Measurements from ENCODE around the gene MET. TPM values are rescaled to one million over a fixed set of nuclear protein-coding genes. Genes with fewer than 3 reads are reported as not detected.

MET gene
- total and polyA plus RNA-seq, 2 of the 8 experiments (the other 6 are each of a cell fraction or from before 2014, with no cell fraction given) = 3.5 to 12.9 TPM

DNA sequence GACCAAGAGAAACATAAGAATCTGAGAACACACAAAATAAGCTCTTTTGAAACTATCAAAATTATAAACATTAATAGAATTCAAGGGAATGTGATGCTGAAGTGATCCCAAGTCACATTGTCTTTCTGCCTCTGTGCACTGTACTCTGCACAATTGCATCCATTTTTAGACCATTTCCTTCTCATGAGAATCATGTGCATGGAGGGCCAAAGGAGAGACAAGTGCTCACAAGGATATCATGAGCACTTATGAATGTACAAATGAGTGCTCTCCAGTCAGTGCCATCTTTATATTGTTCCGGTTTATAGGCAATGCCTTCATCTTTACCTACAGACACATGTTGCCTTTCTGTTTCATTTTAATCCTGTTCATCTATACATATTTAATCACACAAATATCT, 36.9 kb downstream of the MET start:
- Histone ChIP-seq H4K91ac (replicated peaks; ENCODE audit: insufficient read length, low read length) (no peak overlapping the region), H4K20me1 (replicated peaks in 1 of 2; ENCODE audit: control insufficient read depth in 1 of 2, insufficient read depth in 2 of 2, low read length in 2 of 2) (no peaks in the 10 kb centered on the region), H3K79me2 (ENCODE audit: control insufficient read depth in 1 of 2, insufficient read depth in 2 of 2, low read length in 2 of 2) (no peaks in the 10 kb centered on the region), H3K9me3 (ENCODE audit: insufficient read depth in 2 of 2, low read depth in 1 of 2, low read length in 1 of 2) (no peaks in the 10 kb centered on the region), H2BK15ac (ENCODE audit: low read length) (no peak overlapping the region), H3K36me3 (ENCODE audit: control insufficient read depth in 2 of 4, insufficient read depth in 4 of 4, low read length in 3 of 4) (no peaks in the 10 kb centered on the region), H2BK120ac (replicated peaks; ENCODE audit: low read depth, low read length) (no peak overlapping the region), H4K8ac (ENCODE audit: extremely low read depth, insufficient read depth, low read length) (no peak overlapping the region), H3K4me1 (replicated peaks in 1 of 4; ENCODE audit: control insufficient read depth in 3 of 4, insufficient read depth in 4 of 4, low read length in 3 of 4) (peaks cover 0 to 14% (median 2%) of the 10 kb centered on the region in 4 experiments; a peak in 3 of 7 replicates), H2BK12ac (ENCODE audit: low read depth, low read length) (no peak overlapping the region), H3K14ac (ENCODE audit: insufficient read length) (no peak overlapping the region), H3K4me3 (ENCODE audit: extremely low read depth in 1 of 4, insufficient read depth in 2 of 4, low read depth in 3 of 4, low read length in 4 of 4) (no peak overlapping the region), H3K27me3 (replicated peaks in 1 of 4; ENCODE audit: control insufficient read depth in 3 of 4, extremely low read depth in 1 of 4, insufficient read depth in 3 of 4, low read length in 3 of 4) (no peaks in the 10 kb centered on the region), H2AK5ac (ENCODE audit: low read depth, low read length) (no peak overlapping the region), H3K23me2 (ENCODE audit: low read depth, low read length) (no peaks in the 10 kb centered on the region), H3K27ac (ENCODE audit: low read depth, low read length) (no peak overlapping the region), H4K5ac (ENCODE audit: insufficient read length, low read depth, low read length) (no peak overlapping the region), H3K4ac (replicated peaks; ENCODE audit: insufficient read length, low read depth, low read length) (no peak overlapping the region), H3K4me2 (ENCODE audit: insufficient read depth in 1 of 2, low read depth in 2 of 2, low read length in 2 of 2) (no peak overlapping the region), H3K79me1 (ENCODE audit: low read depth, low read length) (no peaks in the 10 kb centered on the region; the same call in 1 of the 2 replicates), H3K9ac (replicated peaks in 1 of 4; ENCODE audit: extremely low read depth in 1 of 4, low read depth in 3 of 4, low read length in 3 of 4) (no peak overlapping the region), H2BK5ac (ENCODE audit: low read depth, low read length) (no peak overlapping the region), H3K18ac (ENCODE audit: extremely low read depth, low read length) (no peak overlapping the region), H2BK20ac (ENCODE audit: low read length) (no peak overlapping the region), H3K56ac (replicated peaks; ENCODE audit: insufficient read length, low read depth, low read length) (no peak overlapping the region), H2AFZ (ENCODE audit: low read length) (no peak overlapping the region), H3K23ac (ENCODE audit: insufficient read length) (no peak overlapping the region)
- no peak for FAIRE-seq
- CTCF ChIA-PET (ENCODE audit: partially characterized antibody) = interaction anchor here (1.3 kb wide), 1 partner anchor 75 kb away, joined by 3 read pairs; no protein-coding TSS in a partner anchor
- POLR2A ChIA-PET (ENCODE audit: partially characterized antibody) = no interaction called here
- 95% methylated on average over 1 of the region's 1 CpG; no CpG with 5 or more reads in 1 of the 2 experiments for WGBS, 2 experiments (ENCODE audit: extremely low coverage in 1 of 2, insufficient coverage in 1 of 2, insufficient read length in 1 of 2, insufficient replicate concordance in 2 of 2, low coverage in 1 of 2, low lambda C conversion rate in 2 of 2, missing lambda C conversion rate in 1 of 2)
- no peak for DNase-seq (ENCODE audit: low read depth in 1 of 2, low spot score in 2 of 2)
- TF ChIP-seq HDAC2 (IDR thresholded peaks at IDR 0.05; ENCODE audit: borderline replicate concordance in 1 of 2, low read depth in 2 of 2, low read length in 2 of 2) (no peak), YY1 (IDR thresholded peaks at IDR 0.05; ENCODE audit: low read depth, low read length) (no peak), JUN (IDR thresholded peaks at IDR 0.05; ENCODE audit: low read depth, low read length) (no peak), BRCA1 (IDR thresholded peaks at IDR 0.05; ENCODE audit: low read depth, low read length) (no peak), TBP (IDR thresholded peaks at IDR 0.05; ENCODE audit: low read depth, low read length) (no peak), RNF2 (IDR thresholded peaks at IDR 0.05; ENCODE audit: borderline replicate concordance, low read depth, low read length, missing control alignments, poor library complexity, severe bottlenecking) (no peak), SUZ12 (IDR thresholded peaks at IDR 0.05; ENCODE audit: low read length) (no peak), SIX5 (IDR thresholded peaks at IDR 0.05; ENCODE audit: low read depth, low read length) (no peak), SRF (IDR thresholded peaks at IDR 0.05; ENCODE audit: low read depth, low read length) (no peak), RXRA (IDR thresholded peaks at IDR 0.05; ENCODE audit: insufficient read depth, low read depth, low read length) (no peak), PHF8 (conservative IDR thresholded peaks at IDR 0.05; ENCODE audit: low read depth, low read length) (no peak), E2F6 (IDR thresholded peaks at IDR 0.05) (no peak)
